Measurements from ENCODE around the gene UTS2R.

The UTS2R gene

GRCh38 chr17:82361885-82362633 is 9.5 kb upstream of the UTS2R start:
- no peak for DNase-seq
- intact Hi-C loops (cut with DNase I; ENCODE audit: low total_unique reads) = no loop called here
- H3K36me3 ChIP-seq = no peaks in the 10 kb centered on the region
- no peak overlapping the region for H3K27ac ChIP-seq
- no peak overlapping the region for H3K4me3 ChIP-seq
- H3K27me3 ChIP-seq = peaks cover 0 to 24% of the 10 kb centered on the region in 2 donors
- no peaks in the 10 kb centered on the region for H3K9me3 ChIP-seq
- no peak for TF ChIP-seq CTCF (IDR thresholded peaks at IDR 0.05)
- H3K4me1 ChIP-seq = no peaks in the 10 kb centered on the region

DNA sequence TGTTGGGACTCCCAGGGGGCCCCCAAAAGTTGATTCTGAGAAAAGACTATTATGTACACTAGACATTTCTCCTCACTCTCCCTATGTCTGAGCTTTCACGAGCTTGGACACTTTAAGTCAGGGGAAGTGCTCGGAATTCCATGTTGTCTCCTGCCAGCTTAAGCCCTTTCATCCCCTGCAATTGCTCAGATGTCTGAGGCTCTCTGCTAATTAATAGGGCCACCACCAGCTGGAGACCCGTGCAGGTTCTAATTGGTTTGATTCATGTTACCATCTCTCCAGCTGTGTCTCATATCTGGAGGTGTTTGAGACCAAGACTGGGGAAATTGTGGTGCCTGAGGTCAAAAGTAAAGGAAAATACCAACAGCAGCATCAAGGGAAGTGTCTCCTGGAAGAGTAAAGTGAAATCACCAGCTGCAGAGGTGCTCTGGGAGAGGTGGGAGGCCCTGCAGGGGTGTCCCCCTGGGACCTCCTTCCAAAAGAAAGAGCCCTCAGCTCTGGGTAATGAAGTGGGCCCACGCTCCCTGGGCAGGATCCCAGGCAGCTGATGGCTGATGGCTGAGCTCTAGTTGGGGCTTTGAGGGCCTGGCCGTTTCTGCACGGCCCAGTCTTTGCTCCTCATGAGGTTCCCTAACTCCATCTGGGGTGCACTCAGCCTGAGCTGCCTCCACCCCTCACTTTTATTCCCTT is 5.8 kb upstream of the UTS2R start:
- TF ChIP-seq CTCF (IDR thresholded peaks at IDR 0.05) = no peak
- H3K36me3 ChIP-seq = no peaks in the 10 kb centered on the region
- intact Hi-C loops (cut with DNase I; ENCODE audit: low total_unique reads) = no loop called here
- no peak overlapping the region for H3K27ac ChIP-seq
- no peaks in the 10 kb centered on the region for H3K9me3 ChIP-seq
- peaks cover 0 to 7% (median 4%) of the 10 kb centered on the region in 4 donors for H3K4me1 ChIP-seq
- no peak overlapping the region for H3K4me3 ChIP-seq
- peaks cover 0 to 23% of the 10 kb centered on the region in 2 donors for H3K27me3 ChIP-seq
- no peak for DNase-seq

DNA sequence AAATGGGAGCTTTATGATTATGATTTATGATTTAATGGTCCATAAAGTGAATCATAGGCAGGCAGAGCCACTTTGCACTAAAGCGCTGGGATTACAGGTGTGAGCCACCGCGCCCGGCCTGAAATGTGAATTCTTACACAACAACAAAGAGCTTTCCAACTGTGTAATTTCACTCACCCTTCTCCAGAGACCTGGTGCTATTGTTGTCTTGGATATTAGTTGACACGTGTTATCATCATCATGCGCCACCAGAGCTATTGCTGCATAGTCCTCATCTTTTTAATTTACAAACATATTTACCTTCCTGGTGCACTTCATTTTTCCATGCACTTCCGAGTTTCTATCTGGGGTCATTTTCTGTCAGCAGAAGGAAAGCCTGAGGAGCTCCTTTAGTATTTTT is 4.8 kb upstream of the UTS2R start:
- H3K4me3 ChIP-seq = no peak overlapping the region
- no peaks in the 10 kb centered on the region for H3K36me3 ChIP-seq
- no peak for DNase-seq
- H3K4me1 ChIP-seq = peaks cover 0 to 17% (median 14%) of the 10 kb centered on the region in 4 donors
- H3K27me3 ChIP-seq = peaks cover 0 to 33% of the 10 kb centered on the region in 2 donors
- H3K9me3 ChIP-seq = no peaks in the 10 kb centered on the region
- intact Hi-C loops (cut with DNase I; ENCODE audit: low total_unique reads) = no loop called here
- H3K27ac ChIP-seq = no peak overlapping the region
- TF ChIP-seq CTCF (IDR thresholded peaks at IDR 0.05) = no peak

GRCh38 chr17:82367724-82368524 is 3.6 kb upstream of the UTS2R start:
- Histone ChIP-seq H3K4me3 (no peak overlapping the region), H3K4me1 (peaks cover 0 to 20% (median 19%) of the 10 kb centered on the region in 4 donors), H3K36me3 (no peaks in the 10 kb centered on the region), H3K27me3 (peaks cover 0 to 44% of the 10 kb centered on the region in 2 donors), H3K9me3 (no peaks in the 10 kb centered on the region), H3K27ac (no peak overlapping the region)
- no peak for DNase-seq
- TF ChIP-seq CTCF (IDR thresholded peaks at IDR 0.05) = no peak
- intact Hi-C loops (cut with DNase I; ENCODE audit: low total_unique reads) = no loop called here

DNA sequence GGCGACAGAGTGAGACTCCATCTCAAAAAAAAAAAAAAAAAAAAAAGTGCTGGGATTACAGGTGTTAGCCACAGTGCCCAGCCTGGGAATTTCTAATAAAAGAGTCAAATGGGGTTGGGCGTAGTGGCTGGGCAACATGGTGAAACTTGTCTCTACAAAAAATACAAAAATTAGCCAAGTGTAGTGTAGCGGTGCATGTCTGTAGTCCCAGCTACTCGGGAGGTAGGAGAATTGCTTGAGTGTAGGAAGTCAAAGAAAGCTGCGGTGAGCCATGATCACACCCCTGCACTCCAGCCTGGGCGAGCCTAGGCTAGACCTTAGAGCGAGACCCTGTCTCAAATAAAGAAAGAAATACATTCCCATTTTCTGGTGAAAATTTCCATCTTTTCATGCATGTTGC is 2.4 kb upstream of the UTS2R start:
- H3K4me3 ChIP-seq = no peak overlapping the region
- no peak for DNase-seq
- no peaks in the 10 kb centered on the region for H3K36me3 ChIP-seq
- no peaks in the 10 kb centered on the region for H3K9me3 ChIP-seq
- intact Hi-C loops (cut with DNase I; ENCODE audit: low total_unique reads) = no loop called here
- no peak overlapping the region for H3K27ac ChIP-seq
- no peak for TF ChIP-seq CTCF (IDR thresholded peaks at IDR 0.05)
- H3K4me1 ChIP-seq = peaks cover 0 to 20% (median 19%) of the 10 kb centered on the region in 4 donors
- peaks cover 0 to 51% of the 10 kb centered on the region in 2 donors for H3K27me3 ChIP-seq
